HG02623 (cell line): Measurements from ENCODE around the gene NSD2.
A peak's percentile ranks its signal among the peaks of the same experiment; 100 is the strongest.
"Not testable (repeated sequence)": the region's sequence is repeated elsewhere in the genome, so short reads cannot be mapped to it uniquely, and the experiment has no call there.

Experiments used
- ATAC-seq: cut with Tn5 transposase; IDR thresholded peaks from one replicate; pipeline ENCODE4 v1.9.1; 2021; ENCODE audit warnings: moderate library complexity; ENCODE audit not compliant: unreplicated experiment

Gene NSD2

DNA sequence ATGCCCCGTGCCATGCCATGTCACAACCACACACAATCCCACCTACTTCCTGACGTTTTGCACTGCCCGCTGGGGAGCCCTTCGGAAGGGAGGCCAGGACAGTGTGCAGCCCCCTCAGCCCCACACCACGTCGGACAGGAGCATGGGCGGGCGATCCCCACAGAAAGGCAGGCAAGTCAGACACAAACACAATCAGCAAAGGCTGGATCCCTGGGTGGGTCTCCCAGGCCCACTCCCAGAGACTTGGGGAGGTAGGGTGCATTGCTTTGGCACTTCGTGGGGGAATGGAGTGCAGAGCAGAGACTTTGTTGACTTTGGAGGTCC lies 29.3 kb upstream of the NSD2 start:
- ATAC-seq, result no peak

DNA sequence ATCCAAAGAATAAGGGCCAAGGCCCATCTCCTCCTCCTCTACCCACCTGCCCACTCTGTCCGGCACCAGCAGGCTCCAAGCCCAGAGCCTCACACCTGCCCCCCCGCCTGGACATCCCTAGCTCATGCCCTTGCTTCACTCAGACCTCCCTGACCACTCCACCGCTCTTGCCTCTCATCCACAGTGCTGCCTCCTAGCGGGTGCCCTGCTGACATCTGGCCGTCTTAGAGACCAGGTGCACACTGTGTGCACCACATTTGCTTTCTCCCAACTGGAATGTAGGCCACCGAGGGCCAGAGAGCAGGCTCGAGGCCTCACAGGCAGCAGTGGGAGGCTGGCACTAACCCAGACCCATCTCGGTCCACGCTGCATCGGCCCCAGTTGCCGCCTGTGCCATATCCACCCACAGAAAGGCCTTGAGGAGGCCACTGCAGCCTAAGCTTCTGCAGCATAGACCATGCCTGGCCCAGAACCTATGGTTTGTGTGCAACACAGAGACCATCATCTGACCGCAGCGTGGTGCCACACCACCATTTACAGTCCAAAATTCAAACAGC lies 28.8 kb upstream of the NSD2 start:
- ATAC-seq, result no peak

DNA sequence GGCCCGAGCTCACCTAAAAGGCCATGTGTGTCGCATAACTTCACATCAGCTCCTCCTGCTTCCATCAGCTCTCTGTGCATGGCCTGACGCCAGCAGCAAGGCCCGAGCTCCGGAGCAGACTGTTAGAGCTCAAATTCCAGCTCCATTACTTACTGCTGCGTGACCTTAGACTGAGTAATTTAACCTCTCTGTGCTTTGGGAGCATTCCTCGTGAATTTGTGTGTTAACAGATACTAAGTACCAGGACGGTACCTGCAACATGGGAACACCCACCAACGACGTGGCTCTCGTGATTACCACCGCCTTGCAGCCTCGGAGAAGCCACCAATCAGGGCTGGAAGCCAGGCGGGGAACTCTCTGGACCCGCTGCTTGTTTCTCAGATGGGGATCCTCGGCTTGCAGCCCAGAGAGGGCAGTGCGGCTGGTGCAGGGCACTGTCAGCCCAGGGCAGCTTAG lies 28.2 kb upstream of the NSD2 start:
- ATAC-seq, result no peak

DNA sequence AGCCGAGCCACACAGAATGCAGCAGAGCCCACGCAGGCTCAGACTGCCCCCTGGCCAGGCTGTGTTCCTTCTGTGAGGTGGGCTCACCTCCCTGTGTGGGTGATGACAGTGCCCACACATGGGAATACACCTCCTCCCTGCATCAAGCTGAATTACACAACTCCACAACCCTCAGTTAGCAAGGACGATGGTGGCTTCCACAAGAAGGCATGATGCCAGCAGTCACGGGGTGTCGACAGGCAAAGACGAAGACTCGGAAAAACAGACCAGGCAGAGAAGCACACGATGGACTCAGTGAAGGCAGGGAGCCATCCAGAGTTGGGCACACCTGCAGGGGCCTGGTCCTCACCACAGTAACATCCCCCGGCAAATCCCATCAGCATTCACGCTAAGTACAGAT lies 27.3 kb upstream of the NSD2 start:
- ATAC-seq, result no peak

DNA sequence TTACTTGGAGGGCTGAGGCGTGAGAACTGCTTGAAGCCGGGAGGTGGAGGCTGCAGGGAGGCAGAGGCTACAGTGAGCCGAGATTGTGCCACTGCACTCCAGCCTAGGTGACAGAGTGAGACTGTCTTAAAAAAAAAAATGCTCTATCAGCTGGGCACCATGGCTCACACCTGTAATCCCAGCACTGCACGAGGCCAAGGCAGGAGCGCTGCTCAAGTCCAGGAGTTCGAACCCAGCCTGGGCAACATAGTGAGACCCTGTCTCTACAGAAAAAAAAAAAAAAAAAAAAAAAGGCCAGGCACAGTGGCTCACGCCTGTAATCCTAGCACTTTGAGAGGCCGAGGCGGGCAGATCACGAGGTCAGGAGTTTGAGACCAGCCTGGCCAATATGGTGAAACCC lies 26.6 kb upstream of the NSD2 start:
- not testable (repeated sequence) for ATAC-seq

DNA sequence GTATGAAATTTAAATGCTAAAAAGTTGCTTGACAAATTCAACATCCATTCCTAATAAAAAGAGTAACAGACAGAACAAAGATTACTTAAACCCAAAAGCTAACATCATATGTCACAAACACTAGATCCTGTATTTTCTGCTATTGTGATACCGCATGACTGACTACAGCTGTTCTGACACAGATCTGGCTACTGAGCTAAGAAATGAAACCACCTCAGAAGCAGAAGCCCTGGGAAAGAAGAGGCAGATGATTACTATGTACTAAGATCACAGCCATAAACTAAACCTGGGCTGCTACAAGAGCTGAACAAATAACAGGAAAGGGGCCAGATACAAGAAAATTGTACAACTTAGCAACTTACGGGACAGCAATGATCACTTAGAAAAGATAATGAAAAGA lies 24.6 kb upstream of the NSD2 start:
- no peak for ATAC-seq

DNA sequence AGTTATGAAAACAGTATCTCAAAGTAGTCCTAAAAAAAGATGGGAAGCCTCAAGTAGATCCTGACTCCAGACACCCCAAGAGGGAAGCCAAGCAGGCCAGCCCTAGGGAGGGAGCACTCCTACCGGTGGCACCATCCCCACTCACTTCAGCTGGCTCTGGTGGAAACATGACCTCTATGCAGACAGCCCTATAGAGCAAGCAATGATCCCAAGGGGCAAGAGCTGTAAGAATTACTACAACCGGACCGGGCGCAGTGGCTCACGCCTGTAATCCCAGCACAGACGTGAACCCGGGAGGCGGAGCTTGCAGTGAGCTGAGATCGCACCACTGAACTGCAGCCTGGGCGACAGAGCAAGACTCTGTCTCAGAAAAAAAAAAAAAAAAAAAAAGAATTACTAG lies 20.9 kb upstream of the NSD2 start:
- no peak for ATAC-seq

DNA sequence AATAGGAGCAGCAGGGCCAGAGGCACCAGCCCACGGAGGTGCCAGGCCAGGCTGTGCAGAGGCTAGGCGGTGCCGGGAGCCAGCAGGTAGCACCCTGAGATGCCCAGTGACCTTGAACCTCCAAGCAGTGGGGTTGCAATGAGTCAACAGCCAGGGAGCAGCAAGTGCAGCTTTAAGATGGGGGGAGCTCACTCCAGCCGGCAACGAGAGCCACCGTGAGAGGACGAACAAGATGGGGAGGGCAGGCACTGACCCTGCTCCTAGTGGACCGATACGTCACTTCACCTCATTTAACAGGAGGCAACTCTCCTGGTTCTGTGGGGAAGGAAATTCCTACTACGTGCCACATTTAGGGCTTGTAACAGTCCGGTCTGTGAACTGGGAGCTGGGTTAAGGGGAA lies 20.0 kb upstream of the NSD2 start:
- ATAC-seq, result no peak

DNA sequence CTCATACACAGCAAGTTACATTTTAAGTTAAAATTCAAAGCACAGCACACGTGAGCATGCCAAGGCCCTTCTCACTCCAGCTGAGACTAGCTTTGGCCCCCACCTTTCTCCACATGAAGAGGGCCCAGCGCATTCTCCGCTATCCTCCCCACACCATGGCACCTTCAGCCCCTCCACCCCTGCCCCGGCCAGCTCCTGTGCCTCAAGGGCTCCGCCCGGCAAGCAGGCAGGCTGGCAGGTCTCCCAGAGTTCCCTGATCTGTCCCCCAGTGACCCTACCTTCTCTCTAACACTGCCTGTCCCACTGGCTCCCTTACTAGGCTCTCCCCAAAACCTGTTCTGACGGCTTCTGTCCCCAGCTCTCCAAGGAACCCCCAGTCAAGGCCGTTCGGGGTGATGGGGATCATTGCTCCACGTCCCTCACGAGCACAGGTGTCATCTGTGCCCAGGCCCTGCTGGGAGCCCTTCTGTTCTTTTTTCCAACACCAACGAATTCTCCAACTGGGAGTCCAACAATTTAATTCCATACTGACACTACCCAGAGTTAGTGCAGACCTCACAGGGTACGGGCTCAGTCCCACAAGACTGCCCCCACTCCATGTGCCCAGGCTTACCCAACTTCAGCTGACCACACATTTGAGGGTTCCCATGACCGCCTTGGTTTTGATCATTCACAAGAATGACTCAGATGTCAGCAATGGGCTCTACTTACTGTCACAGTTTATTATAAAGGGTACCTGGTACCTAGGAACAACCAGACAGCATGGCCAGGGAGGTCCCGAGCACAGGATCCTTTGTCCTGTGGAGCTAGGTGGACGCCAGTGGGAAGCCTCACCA lies 19.4 kb upstream of the NSD2 start:
- no peak for ATAC-seq

DNA sequence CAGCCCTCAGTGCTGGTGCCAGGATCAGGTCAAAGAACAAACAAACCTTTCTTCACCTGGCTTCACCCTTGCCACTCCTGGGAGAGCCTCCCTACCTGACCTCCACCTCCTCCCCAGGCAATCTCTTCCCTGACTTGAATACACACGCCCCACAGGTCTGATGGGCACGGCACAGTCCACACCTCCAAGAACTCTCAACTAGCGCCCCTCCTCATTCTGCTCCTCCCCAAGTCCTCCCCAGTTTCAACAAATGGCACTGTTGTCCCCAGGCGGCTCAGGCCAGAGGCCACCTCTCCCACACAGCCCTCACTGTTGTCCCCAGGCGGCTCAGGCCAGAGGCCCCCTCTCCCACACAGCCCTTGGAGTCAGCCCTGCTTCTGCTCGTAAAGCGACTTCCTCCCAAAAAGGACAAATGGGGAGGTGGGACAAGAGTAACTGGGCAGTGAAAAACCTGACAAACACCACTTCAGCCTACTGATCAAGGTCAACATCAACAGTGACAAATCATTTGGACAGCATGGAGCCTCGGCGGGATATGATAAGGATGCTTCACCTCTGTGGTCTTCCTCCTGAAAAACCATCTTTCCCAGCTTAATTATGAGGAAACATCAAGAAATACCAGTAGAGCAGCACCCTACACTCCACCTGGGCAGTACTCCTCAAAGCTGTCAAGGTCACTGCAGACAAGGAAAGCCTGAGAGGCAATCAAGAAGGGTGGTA lies 18.1 kb upstream of the NSD2 start:
- ATAC-seq, result no peak

DNA sequence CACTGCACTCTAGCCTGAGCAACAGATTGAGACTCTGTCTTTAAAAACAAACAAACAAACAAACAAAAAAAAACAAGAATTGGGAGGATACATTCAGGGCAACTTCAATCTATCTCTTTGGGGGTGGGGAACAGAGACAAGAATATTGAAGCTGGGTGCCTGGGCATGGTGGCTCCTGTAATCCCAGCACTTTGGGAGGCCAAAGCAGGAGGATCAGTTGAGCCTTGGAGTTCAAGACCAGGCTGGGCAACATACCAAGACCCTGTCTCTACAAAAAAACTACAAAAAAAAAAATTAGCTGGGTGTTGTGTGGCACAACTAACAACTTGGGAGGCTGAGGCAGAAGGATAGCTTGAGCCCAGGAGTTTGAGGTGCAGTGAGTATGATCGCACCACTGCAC lies 16.4 kb upstream of the NSD2 start:
- ATAC-seq, result no peak

DNA sequence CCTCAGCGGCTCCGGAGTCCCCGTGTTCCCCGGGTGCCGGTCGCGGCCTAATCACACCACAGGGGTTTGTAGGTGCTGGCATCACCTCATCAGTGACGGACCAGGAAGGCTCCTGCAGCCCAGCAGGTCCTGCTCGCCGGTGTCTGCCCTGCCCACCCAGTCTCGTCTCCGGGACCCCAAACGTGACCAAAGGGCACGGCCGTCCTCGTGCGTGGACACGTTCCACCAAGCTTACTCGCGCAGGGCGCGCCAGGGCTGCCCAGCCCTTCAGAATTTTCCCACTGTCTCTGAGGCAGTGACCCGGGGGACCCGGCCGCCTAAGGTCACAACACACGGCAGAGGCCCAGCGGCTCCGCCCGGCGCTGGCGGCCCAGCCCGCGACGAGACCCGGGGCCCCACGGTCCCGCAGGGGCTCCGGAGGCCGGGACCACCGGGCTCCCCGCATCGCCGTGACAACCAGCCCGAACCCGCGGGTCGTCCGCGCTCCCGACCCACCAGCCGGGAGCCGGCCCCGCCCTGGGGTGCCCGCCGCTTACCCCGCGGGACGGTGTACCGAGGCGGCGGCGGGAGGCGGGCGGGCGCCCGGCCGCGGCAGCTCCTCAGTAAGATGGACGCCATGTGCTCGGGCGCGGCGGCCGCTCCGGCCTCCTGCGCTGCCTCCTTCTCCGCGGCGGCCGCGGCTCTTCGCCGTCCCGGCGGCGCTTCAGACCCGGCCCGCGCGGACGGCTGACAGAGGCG lies 15.7 kb upstream of the NSD2 start:
- ATAC-seq, result no peak

DNA sequence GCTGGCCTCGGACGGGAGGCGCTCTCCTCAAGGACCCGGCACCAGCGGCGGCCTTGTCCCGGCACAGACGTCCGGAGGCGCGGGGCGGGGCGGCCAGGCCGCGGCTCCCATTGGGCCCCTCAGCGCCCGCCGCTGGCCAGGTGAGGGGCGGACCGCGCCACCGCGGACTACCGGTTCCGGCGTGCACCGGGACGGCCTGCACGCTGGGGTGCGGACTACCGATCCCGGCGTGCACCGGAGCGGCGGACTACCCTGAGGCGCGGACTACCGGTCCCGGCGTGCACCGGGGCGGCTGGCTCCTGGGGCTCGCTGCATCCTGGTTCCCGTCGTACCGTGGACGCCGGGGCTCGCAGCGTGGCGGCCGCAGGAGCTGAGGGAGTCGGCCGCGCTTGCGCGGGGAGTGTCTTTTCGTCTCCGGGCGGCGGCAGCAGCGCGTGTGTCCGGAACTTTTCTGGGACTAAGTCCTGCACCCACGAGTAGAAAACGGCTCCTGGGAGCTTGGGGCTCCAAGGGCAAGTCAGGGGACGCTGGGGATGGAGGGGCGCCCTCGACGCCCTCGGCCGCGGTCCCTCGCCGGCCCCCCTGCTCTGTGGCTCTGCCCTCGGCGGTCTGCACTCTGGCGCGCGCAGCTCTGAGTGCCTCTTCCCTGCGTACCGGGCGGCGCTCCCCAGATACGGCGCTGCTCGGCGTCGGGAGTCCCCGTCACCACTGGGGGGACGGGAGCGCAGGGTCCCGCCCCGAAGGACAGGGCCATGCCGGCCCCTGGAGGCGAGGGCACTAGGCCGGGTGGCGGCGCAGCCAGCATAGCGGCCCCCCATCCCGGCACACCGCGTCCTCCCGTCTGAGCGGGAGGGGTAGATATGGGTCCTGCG lies 14.9 kb upstream of the NSD2 start, which contains the start of gene LETM1:
TSS of gene LETM1 (minus strand) at position 86 of the 872 bp plus-strand sequence. CDS start 206 bp downstream, outside the sequence.
- peak; percentile 86 for ATAC-seq

DNA sequence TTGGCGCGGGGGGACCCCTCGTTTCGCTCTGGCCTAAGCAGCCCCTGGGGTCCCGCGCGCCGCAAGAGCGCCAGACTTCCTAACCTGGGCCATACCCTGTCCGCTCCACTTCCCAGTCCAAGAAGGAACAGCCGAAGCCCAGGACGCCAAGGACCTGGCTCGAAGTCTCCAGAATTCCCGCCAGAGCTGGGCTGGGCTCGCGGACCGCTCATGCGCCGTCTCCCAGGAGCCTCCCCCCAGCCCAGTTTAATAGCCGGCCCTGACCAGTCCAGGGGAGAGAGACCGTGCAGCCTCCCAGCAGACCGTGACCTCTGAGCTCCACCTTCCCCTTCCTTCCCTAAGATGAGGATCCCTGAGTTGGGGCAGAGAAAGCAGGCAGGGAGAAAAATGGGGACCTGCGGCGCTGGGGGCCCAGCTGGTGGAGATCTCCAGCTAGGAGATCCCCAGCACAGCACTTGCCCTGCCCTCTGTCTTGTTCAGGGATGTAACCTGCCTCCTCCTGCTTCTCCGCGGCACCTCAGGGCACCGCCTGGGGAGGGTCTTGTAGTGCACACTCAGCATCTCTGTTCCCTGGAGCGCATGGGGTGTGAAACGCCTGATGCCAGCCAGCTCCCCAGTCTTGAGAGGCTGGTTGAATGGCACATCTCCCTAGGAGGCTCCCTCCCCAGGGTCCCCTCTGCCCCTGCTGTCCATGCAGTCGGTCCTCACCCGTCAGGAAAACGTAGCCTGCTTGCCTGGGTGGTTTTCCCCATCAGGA lies 14.1 kb upstream of the NSD2 start:
- no peak for ATAC-seq

DNA sequence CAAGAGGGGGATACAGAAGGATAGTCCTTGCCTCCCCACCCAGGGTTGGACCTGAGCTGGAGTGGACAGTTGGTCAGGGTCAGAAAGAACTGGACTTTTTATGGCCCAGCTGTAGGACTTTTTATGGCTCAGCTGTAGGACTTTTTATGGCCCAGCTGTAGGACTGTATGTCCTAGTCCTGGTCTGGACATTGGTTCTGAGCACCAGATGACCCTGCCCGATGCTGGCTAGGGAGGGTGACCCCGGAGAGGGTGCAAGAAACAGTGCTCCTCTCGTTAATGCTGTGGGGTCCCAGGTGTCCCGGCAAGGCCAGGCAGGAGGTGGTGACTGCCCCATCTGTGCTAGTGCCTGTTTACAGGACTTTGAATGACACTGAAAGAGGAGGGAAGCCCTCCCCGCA lies 13.3 kb upstream of the NSD2 start:
- ATAC-seq, result no peak

DNA sequence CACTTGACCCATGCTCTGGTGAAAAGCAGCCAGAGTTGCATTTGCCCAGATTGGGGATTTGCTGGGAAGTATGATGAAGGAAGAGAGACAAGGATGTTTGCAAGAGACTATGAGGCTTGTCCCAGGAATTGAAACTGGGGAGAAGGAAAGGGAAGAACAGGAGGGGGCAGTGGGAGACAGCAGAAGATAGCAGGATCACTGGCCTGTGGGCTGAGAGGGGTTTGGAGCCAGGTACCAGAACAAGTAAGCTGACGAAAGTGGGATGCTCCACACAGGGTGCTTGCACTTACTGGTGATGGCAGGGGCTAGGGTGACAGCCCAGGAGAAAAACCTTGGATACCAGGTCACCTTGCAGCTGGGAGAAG lies 11.8 kb upstream of the NSD2 start:
- no peak for ATAC-seq

DNA sequence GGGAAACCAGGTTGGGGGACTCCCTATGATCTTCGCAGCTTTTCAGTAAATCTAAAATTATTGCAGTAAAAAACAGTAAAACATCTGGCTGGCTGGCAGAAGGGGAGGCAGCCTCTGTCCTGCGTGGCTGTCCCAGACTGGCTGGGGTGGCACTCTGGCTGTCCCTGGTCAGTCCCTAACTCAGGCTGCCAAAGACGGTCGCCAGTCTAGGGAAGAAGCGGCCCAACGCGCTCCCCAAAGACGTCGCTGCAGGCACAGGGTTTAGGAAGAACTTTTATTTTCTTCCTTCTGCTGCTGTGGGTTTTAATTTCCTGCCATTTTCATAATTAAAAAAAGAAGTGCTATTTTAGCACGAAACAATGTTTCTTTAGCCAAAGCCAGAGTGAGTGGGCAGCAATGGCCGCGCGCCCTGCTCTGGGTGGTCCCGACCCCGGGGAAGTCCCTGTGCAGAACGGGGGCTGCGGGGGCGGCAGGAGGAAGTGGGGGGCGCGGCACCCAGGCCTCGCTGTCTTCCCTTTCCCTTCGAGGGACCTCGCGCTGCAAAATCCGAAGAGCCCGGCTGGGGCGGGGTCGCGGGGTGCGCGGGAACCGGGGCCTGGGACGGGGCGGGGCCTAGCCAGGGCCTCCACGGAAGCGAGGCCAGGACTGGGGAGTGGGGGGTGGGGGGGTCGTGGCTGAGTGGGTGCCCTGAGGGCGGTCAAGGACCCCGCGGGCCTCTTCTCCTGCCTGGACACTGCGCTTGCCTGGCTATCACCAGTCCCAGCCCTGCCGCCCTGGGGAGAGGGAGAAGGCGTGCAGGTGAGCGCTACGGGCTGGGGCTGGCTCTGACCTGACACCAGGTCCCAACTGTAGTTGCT lies 8.9 kb upstream of the NSD2 start:
- ATAC-seq, result no peak

DNA sequence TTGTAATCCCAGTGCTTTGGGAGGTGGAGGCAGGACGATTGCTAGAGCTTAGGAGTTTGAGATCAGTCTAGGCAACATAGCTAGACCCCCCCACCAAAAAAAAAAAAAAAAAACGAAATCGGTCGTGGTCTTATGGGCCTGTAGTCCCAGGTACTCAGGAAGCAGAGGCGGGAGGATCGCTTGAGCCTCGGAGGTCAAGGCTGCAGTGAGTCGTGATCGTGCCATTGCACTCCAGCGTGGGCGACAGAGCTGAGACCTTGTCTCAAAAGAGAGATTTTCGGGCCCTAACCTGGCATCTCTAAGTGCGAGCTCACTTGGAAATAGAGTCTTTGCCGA lies 8.3 kb upstream of the NSD2 start:
- no peak for ATAC-seq
